Myocyte (in vitro differentiated cells): ENCODE results near the gene C16orf78. TPM values are rescaled to one million over a fixed set of nuclear protein-coding genes. Genes with fewer than 3 reads are reported as not detected.

Source experiments
- DNase-seq: peaks from one replicate; pipeline ENCODE4 v3.0.0-alpha.2; 2012; ENCODE audit warnings: low read depth
- total RNA-seq: library from RNA; depleted of rRNA; stranded (reverse); fragments of >200 nt; gene quantifications from 2 replicates; pipeline ENCODE4 v1.2.3, GENCODE V29; 2014

Gene C16orf78
- total RNA-seq, 1 donor from 2014 or later: not detected

DNA sequence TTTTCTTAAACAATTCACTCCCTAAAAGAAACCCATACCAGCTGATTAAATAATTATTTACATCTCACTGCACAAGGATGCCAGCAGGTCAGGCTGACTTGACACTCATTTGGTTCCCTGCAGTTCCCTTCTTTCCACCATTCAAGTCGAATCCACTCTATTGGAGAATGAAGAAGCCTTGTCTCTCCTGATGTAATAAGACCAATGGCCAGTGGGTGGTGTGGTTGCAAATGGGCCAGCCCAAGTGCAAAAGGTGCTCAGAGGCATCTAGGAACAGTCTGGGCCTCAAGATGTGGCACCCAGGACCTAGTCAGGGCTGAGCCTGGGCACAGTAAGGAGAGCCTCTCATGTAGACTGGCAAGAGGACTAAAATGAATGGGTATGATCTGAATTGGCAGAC lies 9.3 kb downstream of the C16orf78 start:
- no peak for DNase-seq

DNA sequence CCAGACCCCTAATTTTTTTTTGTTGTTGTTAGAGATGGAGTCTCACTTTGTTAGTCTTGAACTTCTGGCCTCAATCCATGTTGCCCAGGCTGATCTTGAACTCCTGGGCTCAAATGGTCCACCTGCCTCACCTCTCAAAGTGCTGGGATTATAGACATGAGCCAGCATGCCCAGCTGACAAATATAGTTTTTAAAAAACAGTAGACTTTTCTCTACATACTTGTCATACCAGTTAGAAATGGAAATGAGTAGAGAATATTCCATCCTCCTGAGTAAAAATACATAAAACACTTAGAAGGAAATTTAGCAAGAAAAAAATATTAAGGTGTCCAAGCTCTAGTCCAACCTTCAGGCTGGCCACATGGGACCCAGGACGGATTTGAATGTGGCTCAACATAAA lies 21.4 kb downstream of the C16orf78 start:
- no peak for DNase-seq

DNA sequence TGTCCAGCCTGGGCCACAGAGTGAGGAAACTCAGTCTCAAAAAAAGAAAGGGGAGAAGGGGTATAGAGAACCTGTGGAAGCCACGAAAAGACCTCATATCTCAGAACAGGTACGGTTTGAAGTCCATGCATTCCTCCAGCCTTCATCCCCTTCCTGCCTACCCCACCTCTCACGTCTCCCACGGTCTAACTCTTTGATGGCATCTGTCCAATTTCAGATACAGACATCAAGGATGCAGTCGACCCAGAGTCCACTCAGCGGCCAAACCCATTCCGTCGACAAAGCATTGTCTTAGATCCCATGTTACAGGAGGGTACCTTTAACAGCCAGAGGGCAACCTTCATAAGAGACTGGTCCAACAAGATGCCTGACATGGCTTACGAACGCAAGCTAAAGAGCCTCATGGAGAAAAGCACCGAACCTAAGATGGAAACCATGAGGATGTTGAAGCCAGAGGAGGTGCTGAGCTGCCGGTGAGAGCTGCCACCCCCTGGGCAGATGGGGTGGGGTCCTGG lies 22.7 kb downstream of the C16orf78 start:
- DNase-seq: no peak

DNA sequence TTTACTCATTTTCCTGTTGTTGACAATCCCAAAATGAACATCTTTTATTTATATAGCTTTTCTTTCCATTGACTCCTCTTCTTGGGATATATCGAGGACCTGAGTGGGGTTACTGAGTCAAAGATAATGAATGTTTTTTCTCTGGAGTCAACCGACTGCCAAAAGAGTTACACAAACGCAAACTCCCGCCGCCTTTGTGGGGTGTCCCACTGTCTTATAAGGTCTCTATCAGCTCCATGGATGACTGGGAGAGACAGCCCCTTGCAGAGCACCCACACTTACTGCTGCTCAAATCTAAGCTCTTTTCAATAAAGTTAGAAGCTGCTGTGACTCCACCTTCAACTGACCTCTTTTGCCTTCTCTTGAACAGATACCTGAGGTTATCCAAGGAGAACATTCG lies 25.2 kb downstream of the C16orf78 start:
- no peak for DNase-seq

DNA sequence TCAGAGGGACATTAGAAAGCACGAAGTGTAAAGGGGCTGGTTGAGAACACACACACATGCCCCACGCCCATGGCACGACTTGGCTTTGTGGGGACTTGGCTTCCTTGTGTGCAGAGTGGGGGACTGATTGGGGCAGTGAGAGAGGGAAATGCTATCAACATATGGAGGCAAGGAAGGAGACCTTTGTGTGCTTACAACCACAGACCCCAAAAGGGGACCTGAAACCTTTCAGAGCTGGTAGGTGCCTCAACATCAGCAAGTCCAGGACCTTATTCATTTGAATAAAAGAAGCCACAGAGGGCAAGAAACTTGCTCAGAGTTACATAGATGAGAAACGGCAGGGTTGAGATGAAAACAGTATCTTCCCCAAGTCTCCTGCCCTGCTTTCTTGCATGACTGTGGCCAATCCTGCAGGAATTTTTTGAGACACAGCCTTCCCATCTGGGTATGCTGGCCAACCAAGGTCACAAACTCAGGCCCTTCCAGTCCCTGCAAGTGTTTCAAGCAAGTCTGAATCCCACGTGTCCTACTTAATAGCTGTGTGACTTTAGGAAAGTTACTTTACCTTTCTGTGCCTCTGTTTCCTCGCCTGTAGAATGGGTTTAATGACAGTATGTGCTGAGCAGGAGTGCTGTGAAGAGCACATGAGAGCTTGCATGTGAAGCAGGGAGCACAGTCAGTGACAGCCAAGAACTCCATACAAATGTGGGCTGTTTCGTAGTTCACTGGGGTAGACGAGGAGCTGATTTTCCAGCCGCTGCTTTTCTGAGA lies 26.2 kb downstream of the C16orf78 start:
- DNase-seq: no peak

DNA sequence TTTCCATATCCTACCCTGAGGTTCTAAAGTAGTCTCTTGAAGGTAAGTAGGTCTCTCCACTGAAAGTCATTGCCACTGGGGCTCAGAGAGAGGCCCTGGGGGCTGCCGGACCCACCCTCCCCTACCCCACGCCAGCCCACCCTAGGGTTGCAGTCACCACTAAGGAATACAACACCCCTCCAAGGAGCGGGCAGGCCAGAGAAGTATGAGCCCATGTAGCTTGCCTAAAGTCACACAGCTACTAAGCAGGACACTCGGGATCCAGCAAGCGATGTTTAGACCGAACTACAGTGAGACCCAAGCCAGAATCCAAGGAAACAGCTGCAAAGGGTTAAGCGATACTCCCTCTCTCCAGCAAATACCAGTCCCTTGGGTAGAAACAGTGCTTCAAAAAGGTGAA lies 27.0 kb downstream of the C16orf78 start:
- no peak for DNase-seq

DNA sequence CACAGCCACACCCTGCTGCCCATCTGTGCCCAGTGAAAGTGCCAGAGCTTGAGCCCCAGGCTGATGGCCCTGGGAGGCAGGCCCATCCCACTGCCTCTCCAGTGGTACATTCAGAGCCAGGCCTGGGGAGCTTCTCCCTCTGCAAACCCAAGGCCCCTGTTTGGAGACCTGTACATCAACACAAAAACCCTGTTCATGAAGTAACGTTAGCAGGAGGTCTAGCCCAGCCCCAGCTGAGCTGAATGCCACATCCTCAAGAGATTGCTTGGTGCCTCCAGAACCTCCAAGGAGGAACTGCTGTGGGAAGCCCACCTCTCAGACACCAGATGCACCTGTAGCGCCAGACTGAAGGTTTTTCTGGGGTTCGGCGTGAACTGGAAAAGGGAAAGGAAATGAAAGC lies 31.5 kb downstream of the C16orf78 start:
- DNase-seq: no peak

DNA sequence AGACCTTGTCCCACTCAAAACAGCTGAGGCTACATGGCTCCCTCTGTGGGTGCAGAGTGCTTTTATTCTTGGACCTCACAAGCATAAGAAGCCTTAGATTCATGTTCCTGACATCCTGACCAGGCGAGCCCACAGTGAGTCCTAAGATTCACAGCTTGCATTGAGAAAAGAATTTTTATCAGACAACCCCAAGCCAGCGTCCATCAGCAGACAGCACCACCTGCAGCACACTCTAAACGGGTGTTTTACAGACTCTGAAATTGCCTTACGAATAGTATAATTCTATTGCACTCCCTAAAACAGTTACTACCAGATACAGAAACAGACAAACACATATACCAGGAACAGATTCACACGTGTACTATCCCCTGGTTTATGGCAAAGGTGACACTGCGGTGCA lies 31.9 kb downstream of the C16orf78 start:
- no peak for DNase-seq

DNA sequence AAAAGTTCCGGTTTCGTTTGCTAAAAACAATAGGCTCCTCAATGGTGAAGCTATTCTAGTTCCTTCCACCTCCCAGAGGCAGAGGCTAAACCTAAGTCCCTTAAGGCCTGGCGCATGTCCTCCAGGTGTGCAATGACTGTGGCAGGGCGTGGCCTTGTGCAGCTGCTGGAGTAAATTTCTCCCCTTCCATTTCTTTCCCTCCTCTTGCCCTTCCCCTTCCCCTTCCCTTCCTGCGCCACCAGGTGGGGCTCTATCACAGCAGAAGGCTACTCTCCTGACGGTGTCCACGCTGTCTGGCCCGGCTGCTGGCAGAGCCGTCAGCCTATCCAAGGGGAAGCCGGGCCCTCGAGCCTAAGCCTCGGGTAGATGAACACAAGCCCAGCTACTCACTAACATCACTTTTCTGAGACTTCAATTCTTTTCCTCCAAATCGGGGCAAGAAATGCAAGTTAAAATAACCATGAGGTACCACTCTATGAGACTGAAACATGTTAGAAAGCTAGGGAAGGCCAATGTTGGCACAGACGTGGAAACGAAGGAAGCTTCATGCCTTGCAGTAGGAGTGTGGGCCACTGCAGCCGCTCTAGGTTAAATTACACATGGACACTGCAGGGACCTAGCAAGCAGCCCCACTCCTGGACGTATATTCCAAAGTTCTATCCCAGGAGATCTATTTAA lies 34.4 kb downstream of the C16orf78 start:
- peak; percentile 53 for DNase-seq

DNA sequence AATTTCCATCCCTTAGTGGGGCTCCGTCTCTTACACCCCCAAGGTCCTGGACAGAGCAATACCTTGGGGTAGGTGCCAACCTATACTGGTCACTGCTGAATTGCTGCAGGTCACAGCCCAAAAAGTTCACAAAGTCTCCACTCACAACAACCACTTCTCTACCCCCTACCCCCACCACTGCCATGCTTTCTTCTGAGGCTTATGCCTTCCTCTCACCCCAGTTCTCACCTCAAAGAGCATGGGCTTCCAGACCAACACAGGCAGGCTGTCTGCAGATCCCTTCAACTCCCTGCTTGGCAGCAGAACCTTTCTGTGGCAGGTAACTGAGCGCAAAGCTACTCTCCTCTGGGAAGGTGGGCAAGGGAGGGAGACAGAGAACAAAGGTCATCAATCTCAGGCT lies 35.5 kb downstream of the C16orf78 start:
- no peak for DNase-seq

DNA sequence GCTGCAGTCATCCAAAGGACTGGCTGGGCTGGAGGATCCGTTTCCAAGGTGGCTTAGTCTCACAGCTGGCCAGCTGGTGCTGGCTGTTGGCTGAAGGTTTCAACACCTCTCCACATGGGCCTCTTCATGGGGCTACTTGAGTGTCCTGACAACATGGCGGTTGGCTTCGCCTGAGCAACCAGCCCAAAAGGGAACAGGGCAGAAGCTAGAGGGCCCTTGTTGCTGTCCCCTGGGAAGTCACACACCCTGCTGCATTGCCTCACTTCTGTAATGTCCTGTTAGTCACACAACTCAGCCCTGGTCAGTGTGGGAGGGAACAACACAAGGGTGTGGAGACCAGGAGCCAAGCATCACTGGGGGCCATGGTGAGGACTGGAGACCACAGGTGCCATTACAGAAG lies 36.6 kb downstream of the C16orf78 start:
- DNase-seq: no peak

DNA sequence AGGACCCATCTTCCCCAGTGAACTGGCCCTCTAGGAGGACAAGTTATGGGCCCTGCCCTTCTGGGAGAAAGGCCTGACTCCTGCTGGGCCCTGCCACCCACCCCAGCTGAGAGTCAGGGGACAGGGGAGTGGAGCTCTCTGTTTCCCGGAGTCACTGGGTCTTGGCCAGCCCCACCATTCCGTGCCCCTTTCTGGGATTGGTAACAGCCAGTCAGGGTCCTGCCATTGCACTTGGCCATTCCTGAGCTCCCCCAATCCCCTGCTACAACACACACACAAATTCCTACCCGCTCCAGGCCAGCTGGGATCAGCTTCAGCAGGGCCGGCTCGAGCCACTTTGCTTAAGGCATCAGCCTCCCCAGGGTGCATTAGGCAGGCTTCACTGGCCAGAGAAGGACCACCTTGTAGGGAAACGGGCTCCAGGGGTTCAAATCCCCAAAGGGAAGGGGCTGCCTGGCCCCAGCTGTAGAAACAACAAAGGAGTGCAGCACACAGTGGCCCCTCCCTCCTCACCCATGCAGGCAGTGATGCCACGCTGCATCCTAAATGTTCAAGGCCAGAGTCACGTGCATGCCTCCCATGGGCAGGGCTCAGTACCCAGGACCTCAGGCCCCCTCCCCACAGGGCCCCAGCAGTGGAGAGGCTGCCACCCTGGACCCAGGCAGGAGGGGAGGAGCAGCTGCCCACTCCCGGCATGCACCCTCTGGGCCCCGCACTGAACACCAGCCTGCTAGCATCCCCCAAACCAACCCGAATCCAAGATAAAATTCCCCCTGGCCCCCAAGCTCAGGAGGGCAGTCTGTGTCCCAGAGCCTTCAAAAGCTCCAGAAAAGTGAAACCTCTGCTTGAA lies 37.7 kb downstream of the C16orf78 start:
- no peak for DNase-seq

DNA sequence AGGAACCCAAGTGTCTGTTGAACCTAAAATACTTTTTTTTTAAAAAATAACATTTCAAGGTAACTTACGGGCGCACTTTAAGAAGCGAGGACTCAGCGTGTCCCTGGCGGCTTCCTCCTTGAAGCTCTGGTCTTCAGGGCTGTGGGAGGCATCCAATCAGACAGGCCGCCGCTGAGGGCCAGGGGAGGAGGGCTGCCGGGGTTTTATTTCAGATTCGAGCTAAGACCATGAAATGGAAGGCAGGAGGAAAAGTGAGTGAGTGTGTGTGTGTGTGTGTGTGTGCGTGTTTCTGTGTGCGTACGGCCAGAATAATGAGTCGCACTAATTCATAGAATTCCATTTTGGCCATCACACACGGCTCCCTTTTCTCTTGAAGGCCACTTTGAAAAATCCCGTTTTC lies 41.1 kb downstream of the C16orf78 start:
- no peak for DNase-seq

DNA sequence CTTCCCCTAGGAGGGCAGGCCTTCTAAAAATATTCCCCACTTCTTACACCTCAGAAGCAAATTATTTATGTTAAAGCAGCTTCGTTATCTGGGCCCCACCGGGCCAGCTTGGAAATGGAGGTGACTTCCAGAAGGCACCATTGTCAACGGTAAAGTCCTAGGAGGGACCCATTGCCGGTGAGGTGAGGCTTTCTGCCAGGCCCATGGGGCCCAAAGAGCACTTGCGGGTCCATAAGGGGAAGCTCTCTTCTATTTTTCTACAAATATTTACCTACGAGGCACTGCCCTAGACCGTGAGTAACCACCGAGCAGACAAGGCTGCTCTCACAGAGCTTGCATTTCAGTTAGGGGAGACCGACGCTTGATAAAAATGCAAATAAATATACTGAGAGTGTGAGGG lies 41.5 kb downstream of the C16orf78 start:
- DNase-seq: no peak

DNA sequence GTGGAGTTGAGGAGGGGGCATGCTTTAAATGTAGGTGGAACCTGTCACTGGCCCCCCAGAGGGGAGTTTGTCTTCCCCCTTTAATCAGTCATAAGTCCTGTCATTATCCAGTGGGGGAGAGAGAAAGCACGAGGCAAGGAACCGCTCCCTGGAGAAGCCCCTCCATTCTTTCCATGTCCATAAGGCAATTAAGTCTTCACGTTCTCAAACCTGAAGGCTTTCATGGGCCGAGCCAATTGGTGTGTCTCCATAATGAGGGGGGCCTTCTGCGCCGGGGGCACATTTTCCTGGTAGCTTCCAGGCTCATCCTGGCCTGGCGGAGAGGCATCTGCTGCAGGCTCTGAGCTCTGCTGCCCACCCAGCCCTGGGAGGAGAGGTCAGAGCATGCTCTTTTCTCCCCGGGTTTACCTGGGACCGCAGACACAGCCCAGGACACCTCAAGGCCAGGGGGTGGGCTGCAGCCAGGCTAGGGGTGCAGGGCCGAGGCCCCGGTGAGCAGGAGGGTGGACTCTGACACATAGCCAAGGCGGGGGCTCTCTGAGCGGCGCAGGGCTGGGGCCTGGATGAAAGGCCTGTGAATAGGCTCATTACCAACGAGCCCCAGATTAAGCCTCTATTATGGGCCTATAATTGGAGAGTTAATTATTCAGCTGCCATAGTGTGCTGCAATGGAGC lies 42.5 kb downstream of the C16orf78 start:
- DNase-seq: no peak

DNA sequence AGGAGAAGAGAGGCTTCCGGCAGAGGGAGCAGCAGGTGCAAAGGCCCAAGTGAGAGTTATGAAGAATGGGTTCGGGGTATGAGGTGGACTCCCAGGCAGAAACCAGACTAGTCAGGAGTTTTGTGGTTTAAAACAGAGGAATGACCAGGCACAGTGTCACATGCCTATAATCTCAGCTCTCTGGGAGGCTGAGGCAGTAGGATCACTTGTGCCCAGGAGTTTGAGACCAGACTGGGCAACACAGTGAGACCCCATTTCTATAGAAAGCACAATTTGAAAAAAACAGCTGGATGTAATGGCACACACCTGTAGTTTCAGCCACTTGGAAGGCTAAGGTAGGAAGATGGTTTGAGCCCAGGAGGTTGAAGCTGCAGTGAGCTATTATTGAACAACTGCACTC lies 43.8 kb downstream of the C16orf78 start:
- DNase-seq: no peak

DNA sequence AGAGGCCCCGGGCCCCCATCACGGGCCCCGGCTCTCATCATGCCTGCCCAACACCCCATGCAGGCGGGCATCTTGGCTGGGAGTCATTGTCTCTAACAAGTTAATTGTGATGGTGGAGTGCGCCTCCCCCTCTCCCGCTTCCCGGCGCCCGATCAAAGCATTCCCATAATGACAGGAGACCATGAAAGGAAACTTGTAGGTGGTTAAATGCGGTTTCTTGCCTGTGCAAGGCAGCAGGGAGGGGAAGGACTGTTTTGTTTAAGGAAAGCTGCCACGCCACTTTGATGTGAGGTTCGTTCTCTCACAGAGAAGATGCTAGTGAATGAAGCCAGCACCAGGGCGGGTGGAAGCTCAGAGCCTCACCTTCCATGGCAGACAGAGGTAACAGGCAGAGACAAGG lies 45.4 kb downstream of the C16orf78 start:
- DNase-seq: no peak

DNA sequence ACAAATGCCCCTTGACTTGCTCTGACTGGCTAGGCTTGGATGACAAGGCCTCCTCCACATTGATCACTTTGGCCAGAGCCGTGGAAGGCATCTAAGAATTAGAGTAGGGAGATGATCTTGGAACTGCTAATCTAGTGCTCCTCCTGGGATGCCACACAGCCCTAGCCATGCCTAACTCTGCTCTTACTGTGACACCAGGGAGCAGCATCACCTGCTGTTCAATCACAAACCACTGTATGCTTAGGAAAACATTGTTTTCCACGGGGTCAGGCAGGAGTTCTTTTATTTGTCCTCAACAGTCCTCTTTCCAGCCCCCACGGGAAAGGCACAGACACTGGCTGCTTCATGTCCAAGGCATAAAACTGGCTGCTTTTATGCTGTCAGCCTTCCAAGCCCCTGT lies 46.3 kb downstream of the C16orf78 start:
- no peak for DNase-seq

DNA sequence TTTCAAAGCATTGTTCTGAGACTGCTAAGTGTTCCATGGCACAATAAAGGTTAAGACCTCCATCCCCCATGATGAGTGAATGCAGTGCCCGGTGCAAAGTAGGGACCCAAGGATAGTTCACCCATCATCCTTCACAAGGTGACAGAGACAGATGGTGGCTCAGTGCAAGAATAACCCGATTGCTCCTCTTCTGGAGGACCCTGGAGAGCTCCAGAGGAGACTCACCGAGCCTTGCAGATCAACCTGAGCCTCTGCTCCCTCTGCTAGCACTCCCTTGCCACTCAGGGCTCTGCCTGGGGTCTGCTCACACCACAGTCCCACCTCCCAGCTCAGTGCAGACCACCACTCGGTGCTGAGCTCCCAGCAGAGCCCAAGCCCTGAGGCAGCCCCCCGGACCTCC lies 49.3 kb downstream of the C16orf78 start:
- no peak for DNase-seq

DNA sequence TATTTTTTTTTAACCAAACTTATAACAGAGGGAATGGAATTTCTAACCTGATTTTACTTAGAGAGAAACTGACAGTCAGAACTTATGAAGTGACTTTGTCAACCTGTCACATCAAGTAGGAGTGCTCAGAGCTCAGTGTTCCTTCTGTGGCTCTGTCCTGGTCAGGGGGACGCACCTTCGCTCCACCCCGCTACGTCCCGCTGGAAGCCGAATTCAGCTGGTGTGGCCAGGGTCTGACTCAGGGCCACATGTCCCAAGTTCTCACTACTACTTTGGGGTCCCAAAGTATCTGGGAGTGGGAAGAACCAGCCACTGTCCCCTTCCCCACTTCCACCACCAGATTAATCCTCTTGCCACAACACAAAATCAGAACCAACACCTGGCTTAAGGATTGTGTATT lies 51.4 kb downstream of the C16orf78 start:
- no peak for DNase-seq

DNA sequence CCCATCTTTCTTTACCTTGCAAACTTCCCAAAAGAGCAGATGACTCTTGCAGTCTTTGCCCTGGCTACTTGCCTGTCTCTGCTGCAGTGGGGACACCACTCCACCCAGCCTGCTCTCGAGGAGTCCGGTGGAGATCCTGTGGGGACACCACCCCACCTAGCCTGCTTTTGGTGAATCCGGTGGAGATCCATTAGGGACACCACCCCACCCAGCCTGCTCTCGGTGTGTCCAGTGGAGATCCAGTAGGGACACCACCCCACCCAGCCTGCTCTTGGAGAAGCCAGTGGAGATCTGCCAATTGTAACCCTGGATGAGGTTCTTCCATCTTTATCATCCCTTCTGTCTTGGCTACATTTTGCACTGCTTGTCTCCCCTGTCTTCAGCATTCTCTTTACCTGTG lies 54.2 kb downstream of the C16orf78 start:
- DNase-seq: no peak
